Gastroesophageal sphincter (tissue), 3 donors: ENCODE data around the gene TMEM252.

Experiments
- POLR2AphosphoS5 ChIP-seq: sonication (generic); formaldehyde crosslinking; IDR thresholded peaks from one replicate; pipeline ENCODE4 v1.6.1; 2017; ENCODE audit warnings: antibody characterized with exemption
- TF ChIP-seq, protein P1 (sequence below), 4 experiments: fragments of 200-600 bp in 2 of 4; fragments of 450-650 bp in 2 of 4; sonication (generic) in 1 of 4; IDR thresholded peaks; one replicate each; pipeline ENCODE4 v1.5.1; 2017 to 2019; ENCODE audit warnings: antibody characterized with exemption in 4 of 4, mild to moderate bottlenecking in 2 of 4, moderate library complexity in 2 of 4

DNA sequence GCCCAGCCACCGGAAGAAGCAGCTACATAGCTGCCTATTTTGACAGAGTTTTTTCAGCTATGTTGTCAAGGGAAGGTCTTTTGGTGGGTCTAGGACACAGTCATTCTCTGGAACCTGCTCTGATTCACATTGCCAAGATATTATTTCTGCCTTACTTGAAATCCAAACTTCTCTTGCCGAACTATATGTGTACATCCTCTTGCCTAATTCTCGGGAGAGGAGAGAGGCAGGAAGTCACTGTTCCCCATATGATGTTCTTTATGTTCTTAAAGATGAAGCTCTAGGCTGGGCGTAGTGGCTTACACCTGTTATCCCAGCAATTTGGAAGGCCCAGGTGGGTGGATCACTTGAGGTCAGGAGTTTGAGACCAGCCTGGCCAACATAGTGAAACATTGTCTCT lies 8.6 kb downstream of the TMEM252 start:
- TF ChIP-seq, protein P1, sequence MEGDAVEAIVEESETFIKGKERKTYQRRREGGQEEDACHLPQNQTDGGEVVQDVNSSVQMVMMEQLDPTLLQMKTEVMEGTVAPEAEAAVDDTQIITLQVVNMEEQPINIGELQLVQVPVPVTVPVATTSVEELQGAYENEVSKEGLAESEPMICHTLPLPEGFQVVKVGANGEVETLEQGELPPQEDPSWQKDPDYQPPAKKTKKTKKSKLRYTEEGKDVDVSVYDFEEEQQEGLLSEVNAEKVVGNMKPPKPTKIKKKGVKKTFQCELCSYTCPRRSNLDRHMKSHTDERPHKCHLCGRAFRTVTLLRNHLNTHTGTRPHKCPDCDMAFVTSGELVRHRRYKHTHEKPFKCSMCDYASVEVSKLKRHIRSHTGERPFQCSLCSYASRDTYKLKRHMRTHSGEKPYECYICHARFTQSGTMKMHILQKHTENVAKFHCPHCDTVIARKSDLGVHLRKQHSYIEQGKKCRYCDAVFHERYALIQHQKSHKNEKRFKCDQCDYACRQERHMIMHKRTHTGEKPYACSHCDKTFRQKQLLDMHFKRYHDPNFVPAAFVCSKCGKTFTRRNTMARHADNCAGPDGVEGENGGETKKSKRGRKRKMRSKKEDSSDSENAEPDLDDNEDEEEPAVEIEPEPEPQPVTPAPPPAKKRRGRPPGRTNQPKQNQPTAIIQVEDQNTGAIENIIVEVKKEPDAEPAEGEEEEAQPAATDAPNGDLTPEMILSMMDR (IDR thresholded peaks at IDR 0.05): no peak
- no peak for TF ChIP-seq POLR2AphosphoS5
